ENCODE results near the gene FOXD1. TPM values are rescaled to one million over a fixed set of nuclear protein-coding genes. Genes with fewer than 3 reads are reported as not detected.

Gene FOXD1
- total RNA-seq, 1 experiment from 2014 or later, result 50.9 TPM

GRCh38 chr5:73418244-73418691, 30.3 kb downstream of the FOXD1 start:
- ChIA-PET CTCF (no interaction called here), POLR2A (no interaction called here)
- Mint-ChIP-seq H3K27ac (ENCODE audit: low read depth, unreplicated experiment) (no peak overlapping the region), H3K9me3 (ENCODE audit: unreplicated experiment) (no peaks in the 10 kb centered on the region), H3K4me3 (ENCODE audit: unreplicated experiment) (no peak overlapping the region), H3K36me3 (ENCODE audit: insufficient read depth, unreplicated experiment) (no peaks in the 10 kb centered on the region), H3K4me1 (ENCODE audit: insufficient read depth, unreplicated experiment) (no peaks in the 10 kb centered on the region), H3K27me3 (ENCODE audit: insufficient read depth, unreplicated experiment) (no peaks in the 10 kb centered on the region)
- BruUV-seq (replicated peaks), result no TSS peak
- no peak for DNase-seq (ENCODE audit: unreplicated experiment)
- no peak for TF ChIP-seq CTCF (IDR thresholded peaks at IDR 0.05; ENCODE audit: unreplicated experiment)
- intact Hi-C loops (cut with micrococcal nuclease), result no loop called here

GRCh38 chr5:73417303-73418034, 31.1 kb downstream of the FOXD1 start:
- Mint-ChIP-seq H3K36me3 (ENCODE audit: insufficient read depth, unreplicated experiment) (no peaks in the 10 kb centered on the region), H3K4me1 (ENCODE audit: insufficient read depth, unreplicated experiment) (peaks cover 5% of the 10 kb centered on the region), H3K4me3 (ENCODE audit: unreplicated experiment) (no peak overlapping the region), H3K9me3 (ENCODE audit: unreplicated experiment) (no peaks in the 10 kb centered on the region), H3K27me3 (ENCODE audit: insufficient read depth, unreplicated experiment) (no peaks in the 10 kb centered on the region), H3K27ac (ENCODE audit: low read depth, unreplicated experiment) (no peak overlapping the region)
- BruUV-seq (replicated peaks), result no TSS peak
- POLR2A ChIA-PET, result interaction anchor here (1.2 kb wide), 1 partner anchor 29 kb away, joined by 4 read pairs; no protein-coding TSS in a partner anchor
- TF ChIP-seq CTCF (IDR thresholded peaks at IDR 0.05; ENCODE audit: unreplicated experiment), result no peak
- intact Hi-C loops (cut with micrococcal nuclease), result no loop called here
- no peak for DNase-seq (ENCODE audit: unreplicated experiment)
- CTCF ChIA-PET, result interaction anchor here (0.6 to 1.9 kb wide), 2 partner anchors 72 to 202 kb away, joined by 4 to 6 read pairs; no protein-coding TSS in a partner anchor

GRCh38 chr5:73415617-73416016, 33.0 kb downstream of the FOXD1 start:
- H3K36me3 Mint-ChIP-seq (ENCODE audit: insufficient read depth, unreplicated experiment), result no peaks in the 10 kb centered on the region
- no TSS peak for BruUV-seq (replicated peaks)
- CTCF ChIA-PET, result interaction anchor here (1.9 kb wide), 1 partner anchor 200 kb away, joined by 6 read pairs; no protein-coding TSS in a partner anchor

GRCh38 chr5:73415171-73415570, 33.4 kb downstream of the FOXD1 start:
- no TSS peak for BruUV-seq (replicated peaks)
- H3K36me3 Mint-ChIP-seq (ENCODE audit: insufficient read depth, unreplicated experiment), result no peaks in the 10 kb centered on the region
- H3K9me3 Mint-ChIP-seq (ENCODE audit: unreplicated experiment), result no peaks in the 10 kb centered on the region
- POLR2A ChIA-PET, result no interaction called here
- H3K4me3 Mint-ChIP-seq (ENCODE audit: unreplicated experiment), result no peak overlapping the region
- H3K27ac Mint-ChIP-seq (ENCODE audit: low read depth, unreplicated experiment), result no peak overlapping the region
- CTCF ChIA-PET, result no interaction called here
- TF ChIP-seq CTCF (IDR thresholded peaks at IDR 0.05; ENCODE audit: unreplicated experiment), result no peak
- no peak for DNase-seq (ENCODE audit: unreplicated experiment)
- intact Hi-C loops (cut with micrococcal nuclease), result no loop called here
- peaks cover 7% of the 10 kb centered on the region for H3K4me1 Mint-ChIP-seq (ENCODE audit: insufficient read depth, unreplicated experiment)
- H3K27me3 Mint-ChIP-seq (ENCODE audit: insufficient read depth, unreplicated experiment), result no peaks in the 10 kb centered on the region

More at GRCh38 chr5:73415617-73416016, 33.0 kb downstream of the FOXD1 start:
- Mint-ChIP-seq H3K27ac (ENCODE audit: low read depth, unreplicated experiment) (no peak overlapping the region), H3K4me1 (ENCODE audit: insufficient read depth, unreplicated experiment) (peaks cover 7% of the 10 kb centered on the region), H3K27me3 (ENCODE audit: insufficient read depth, unreplicated experiment) (no peaks in the 10 kb centered on the region), H3K9me3 (ENCODE audit: unreplicated experiment) (no peaks in the 10 kb centered on the region), H3K4me3 (ENCODE audit: unreplicated experiment) (no peak overlapping the region)
- no peak for TF ChIP-seq CTCF (IDR thresholded peaks at IDR 0.05; ENCODE audit: unreplicated experiment)
- intact Hi-C loops (cut with micrococcal nuclease), result no loop called here
- POLR2A ChIA-PET, result no interaction called here
- DNase-seq (ENCODE audit: unreplicated experiment), result peak; percentile 9
